SU-DHL-6 (cell line): Measurements from ENCODE around the gene TIFAB.

Experiments
- EZH2phosphoT487 ChIP-seq: fragments of 200-600 bp; sonication (generic), shearing (Covaris generic); conservative IDR thresholded peaks from 2 replicates; pipeline ENCODE4 v1.6.1; 2018; ENCODE audit warnings: mild to moderate bottlenecking, antibody characterized with exemption, low read length, moderate library complexity, mixed read lengths
- TF ChIP-seq, protein P1 (sequence below): fragments of 200-600 bp; sonication (generic); IDR thresholded peaks from one replicate; pipeline ENCODE4 v1.5.1; 2017; ENCODE audit warnings: antibody characterized with exemption, mild to moderate bottlenecking, low read length, moderate library complexity; ENCODE audit not compliant: insufficient read depth, poor library complexity, severe bottlenecking

GRCh38 chr5:135450952-135451351 is 1.2 kb downstream of the TIFAB start:
- TF ChIP-seq, protein P1, sequence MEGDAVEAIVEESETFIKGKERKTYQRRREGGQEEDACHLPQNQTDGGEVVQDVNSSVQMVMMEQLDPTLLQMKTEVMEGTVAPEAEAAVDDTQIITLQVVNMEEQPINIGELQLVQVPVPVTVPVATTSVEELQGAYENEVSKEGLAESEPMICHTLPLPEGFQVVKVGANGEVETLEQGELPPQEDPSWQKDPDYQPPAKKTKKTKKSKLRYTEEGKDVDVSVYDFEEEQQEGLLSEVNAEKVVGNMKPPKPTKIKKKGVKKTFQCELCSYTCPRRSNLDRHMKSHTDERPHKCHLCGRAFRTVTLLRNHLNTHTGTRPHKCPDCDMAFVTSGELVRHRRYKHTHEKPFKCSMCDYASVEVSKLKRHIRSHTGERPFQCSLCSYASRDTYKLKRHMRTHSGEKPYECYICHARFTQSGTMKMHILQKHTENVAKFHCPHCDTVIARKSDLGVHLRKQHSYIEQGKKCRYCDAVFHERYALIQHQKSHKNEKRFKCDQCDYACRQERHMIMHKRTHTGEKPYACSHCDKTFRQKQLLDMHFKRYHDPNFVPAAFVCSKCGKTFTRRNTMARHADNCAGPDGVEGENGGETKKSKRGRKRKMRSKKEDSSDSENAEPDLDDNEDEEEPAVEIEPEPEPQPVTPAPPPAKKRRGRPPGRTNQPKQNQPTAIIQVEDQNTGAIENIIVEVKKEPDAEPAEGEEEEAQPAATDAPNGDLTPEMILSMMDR: no peak
- TF ChIP-seq EZH2phosphoT487: no peak
